AG04450 (cell line): ENCODE data around the gene ZSCAN12. TPM values are rescaled to one million over a fixed set of nuclear protein-coding genes. Genes with fewer than 3 reads are reported as not detected.

Experiments used
- CTCF ChIA-PET: fragments of 300-600, 350-600 bp; formaldehyde crosslinking; extraction: SDS; loops from one replicate; lab custom pipeline; 2022; ENCODE audit warnings: antibody characterized with exemption, inconsistent platforms; lab: Charles Lee
- POLR2A ChIA-PET: fragments of 350-600 bp; formaldehyde crosslinking; extraction: SDS; loops from one replicate; lab custom pipeline; 2021; ENCODE audit warnings: antibody characterized with exemption, inconsistent platforms; lab: Yijun Ruan, JAX
- DNase-seq: peaks from one replicate; pipeline ENCODE4 v3.0.0-alpha.2; 2011; ENCODE audit warnings: low read depth, low spot score
- H3K27ac ChIP-seq: one replicate; pipeline ENCODE4 v1.5.1; 2012; ENCODE audit warnings: low read depth, low read length, control low read depth
- H3K27me3 ChIP-seq: one replicate; pipeline ENCODE4 v1.6.0; 2012; ENCODE audit warnings: low read length; ENCODE audit not compliant: control insufficient read depth, insufficient read depth
- H3K4me3 ChIP-seq: 2 replicates; pipeline ENCODE4 v1.5.1; 2011; ENCODE audit warnings: mild to moderate bottlenecking, low read depth, low read length, control low read depth
- H3K9me3 ChIP-seq: 2 replicates; pipeline ENCODE4 v1.5.1; 2012; ENCODE audit warnings: low read length; ENCODE audit not compliant: control insufficient read depth, insufficient read depth
- CTCF ChIP-seq: IDR thresholded peaks from 2 replicates; pipeline ENCODE4 v1.5.1; 2011; ENCODE audit warnings: low read depth, low read length, control low read depth, inconsistent platforms
- polyA plus RNA-seq: library from polyadenylated mRNA; depleted of rRNA; stranded (reverse); fragments of >200 nt; gene quantifications from 2 replicates; pipeline ENCODE4 v1.2.3, GENCODE V29; 2011

The ZSCAN12 gene
- polyA plus RNA-seq, 1 experiment, result 5.5 TPM

- peak within 1 kb of the TSS; percentile 98 for H3K4me3 ChIP-seq
- POLR2A ChIA-PET, result interaction anchor here (1.0 kb wide), 1 partner anchor 302 kb away, joined by 3 read pairs; the partner anchor contains the start of gene ZKSCAN8
- H3K27ac ChIP-seq, result peak within 1 kb of the TSS; percentile 79
- no peaks in the 10 kb centered on the region; the same call in none of the 2 replicates for H3K9me3 ChIP-seq
- CTCF ChIA-PET, result interaction anchor here (1.0 kb wide), 1 partner anchor 60 kb away, joined by 4 read pairs; no protein-coding TSS in a partner anchor
- peak; percentile 70 for DNase-seq
- no peak for TF ChIP-seq CTCF
- H3K27me3 ChIP-seq, result no peaks in the 10 kb centered on the region
These were observed 43.7 kb upstream of the ZSCAN12 start, which contains the start of gene ZSCAN23 for GRCh38 chr6:28443112-28443773. ZSCAN23 (minus strand) TSS chr6:28443491; CDS start chr6:28436266, 7,225 bp downstream.

- ChIA-PET CTCF (interaction anchor here (1.0 kb wide), 1 partner anchor 60 kb away, joined by 4 read pairs; no protein-coding TSS in a partner anchor), POLR2A (interaction anchor here (1.0 kb wide), 1 partner anchor 301 kb away, joined by 3 read pairs; the partner anchor contains the start of gene ZKSCAN8)
These were observed 43.0 kb upstream of the ZSCAN12 start for GRCh38 chr6:28442586-28442985.

GRCh38 chr6:28436404-28436803 lies 36.9 kb upstream of the ZSCAN12 start:
- ChIA-PET POLR2A (no interaction called here), CTCF (no interaction called here)
- Histone ChIP-seq H3K27ac (no peak overlapping the region), H3K9me3 (no peaks in the 10 kb centered on the region), H3K27me3 (no peaks in the 10 kb centered on the region), H3K4me3 (no peak overlapping the region)
- no peak for TF ChIP-seq CTCF
- no peak for DNase-seq

More at GRCh38 chr6:28442586-28442985, 43.0 kb upstream of the ZSCAN12 start:
- H3K4me3 ChIP-seq, result peak overlapping the region; percentile 98
- TF ChIP-seq CTCF, result no peak
- no peaks in the 10 kb centered on the region; the same call in none of the 2 replicates for H3K9me3 ChIP-seq
- DNase-seq, result no peak
- H3K27me3 ChIP-seq, result no peaks in the 10 kb centered on the region
- no peak overlapping the region for H3K27ac ChIP-seq

GRCh38 chr6:28433119-28433518 lies 33.6 kb upstream of the ZSCAN12 start:
- Histone ChIP-seq H3K27me3 (no peaks in the 10 kb centered on the region), H3K27ac (no peak overlapping the region), H3K9me3 (no peaks in the 10 kb centered on the region), H3K4me3 (no peak overlapping the region)
- ChIA-PET CTCF (interaction anchor here (0.6 kb wide), 1 partner anchor 297 kb away, joined by 4 read pairs; no protein-coding TSS in a partner anchor), POLR2A (interaction anchor here (0.6 kb wide), 1 partner anchor 35 kb away, joined by 8 read pairs; no protein-coding TSS in a partner anchor)
- no peak for TF ChIP-seq CTCF
- no peak for DNase-seq

GRCh38 chr6:28429781-28430180 lies 30.2 kb upstream of the ZSCAN12 start:
- POLR2A ChIA-PET, result no interaction called here
- H3K4me3 ChIP-seq, result no peak overlapping the region
- CTCF ChIA-PET, result no interaction called here
- no peak for TF ChIP-seq CTCF
- H3K27me3 ChIP-seq, result no peaks in the 10 kb centered on the region
- H3K9me3 ChIP-seq, result peaks cover 5% of the 10 kb centered on the region
- DNase-seq, result no peak
- H3K27ac ChIP-seq, result no peak overlapping the region
